ENCODE results near the gene RGS16.
"Not testable (repeated sequence)": the region's sequence is repeated elsewhere in the genome, so short reads cannot be mapped to it uniquely, and the experiment has no call there.

Gene RGS16, protein sequence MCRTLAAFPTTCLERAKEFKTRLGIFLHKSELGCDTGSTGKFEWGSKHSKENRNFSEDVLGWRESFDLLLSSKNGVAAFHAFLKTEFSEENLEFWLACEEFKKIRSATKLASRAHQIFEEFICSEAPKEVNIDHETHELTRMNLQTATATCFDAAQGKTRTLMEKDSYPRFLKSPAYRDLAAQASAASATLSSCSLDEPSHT

DNA sequence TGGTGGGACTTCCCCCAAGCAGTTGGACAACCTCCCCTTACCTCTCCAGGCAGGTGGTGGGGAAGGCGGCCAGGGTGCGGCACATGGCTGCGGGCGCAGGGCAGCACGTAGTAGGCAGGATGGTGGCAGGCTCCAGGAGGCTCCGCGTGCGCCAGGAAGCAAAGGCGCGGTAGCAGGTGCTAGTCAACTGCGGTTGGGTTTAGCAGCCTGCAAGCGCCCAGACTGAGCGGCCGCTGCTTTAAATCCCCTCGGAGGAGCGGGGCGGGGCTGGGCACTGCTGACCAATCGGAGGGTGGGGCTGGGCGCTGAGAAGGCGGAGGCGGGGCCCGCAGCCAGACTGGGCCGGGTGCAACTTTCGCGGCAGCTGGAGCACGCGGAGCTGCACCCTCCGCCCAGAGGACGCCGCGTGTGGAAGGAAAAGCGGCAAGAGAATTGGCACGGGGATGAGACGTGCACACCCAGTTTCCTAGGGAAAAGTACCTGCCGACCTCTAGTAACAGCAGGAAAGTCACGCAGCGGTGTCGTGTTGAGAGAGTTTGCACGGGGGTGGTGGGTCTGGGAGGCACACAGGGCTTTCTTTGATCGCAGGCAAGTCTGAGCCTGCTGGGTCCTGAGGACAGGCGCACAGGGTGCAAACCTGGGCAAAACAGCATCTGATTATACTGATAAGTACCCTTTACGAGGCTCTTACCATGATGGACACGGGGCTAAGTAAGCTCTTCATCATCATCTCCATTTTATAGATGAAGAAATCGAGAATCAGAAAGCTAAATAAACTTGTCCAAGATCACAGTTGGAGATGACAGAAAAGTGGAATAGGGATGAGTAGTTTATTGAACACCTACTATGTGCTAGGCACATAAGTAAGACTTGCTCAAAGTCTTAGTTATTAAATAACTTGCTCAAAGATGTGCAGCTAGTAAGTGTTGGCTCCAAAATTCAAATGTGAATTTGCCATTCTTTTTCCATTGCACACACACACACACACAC is at the start of gene RGS16:
RGS16 (minus strand) TSS at position 215 of the 990 bp plus-strand sequence; CDS start at position 85, 130 bp downstream.
- peak; percentile 84 to 94 (median 90) for DNase-seq (ENCODE audit: low read depth in 4 of 4, low spot score in 1 of 4)

DNA sequence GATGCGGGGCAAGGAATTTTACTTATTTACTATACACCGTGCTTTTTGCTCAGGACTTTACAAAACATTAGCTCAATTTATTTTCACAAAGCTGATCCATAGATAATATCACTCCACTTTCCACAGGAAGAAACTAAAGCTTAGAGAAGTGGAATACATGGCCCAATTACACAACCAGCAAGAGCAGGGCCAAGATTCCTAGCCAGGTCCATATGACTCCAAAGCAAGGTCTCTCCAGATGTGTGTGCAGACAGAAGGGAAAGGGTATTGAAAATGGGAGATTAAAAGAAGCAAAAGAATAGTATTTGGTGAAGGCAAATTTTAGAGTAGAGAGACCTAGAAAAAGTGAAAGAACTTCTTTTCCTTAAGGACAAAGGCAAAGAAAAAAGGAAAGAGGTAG is 49.8 kb upstream of the RGS16 start:
- DNase-seq (ENCODE audit: low read depth in 4 of 4, low spot score in 1 of 4), result no peak

DNA sequence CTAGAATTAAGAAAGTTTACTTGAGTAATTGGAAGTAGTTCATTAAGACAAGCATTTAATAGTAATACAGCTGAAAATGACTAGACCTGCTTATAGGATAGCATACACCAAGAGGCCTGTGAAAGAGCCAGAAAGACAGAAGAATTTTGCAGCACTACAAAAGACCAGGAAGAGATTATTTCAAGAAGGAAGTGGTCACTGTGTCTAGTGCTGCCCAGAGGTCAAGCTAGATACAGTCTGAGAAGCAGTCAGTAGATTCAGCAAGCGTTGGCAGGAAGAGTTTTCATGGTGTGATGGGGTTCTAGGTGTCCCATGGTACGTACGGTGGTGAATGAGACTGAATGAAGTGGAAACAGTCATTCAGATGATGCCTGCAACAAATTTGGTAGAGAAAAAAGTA is 48.7 kb upstream of the RGS16 start:
- DNase-seq (ENCODE audit: low read depth in 4 of 4, low spot score in 1 of 4), result no peak

DNA sequence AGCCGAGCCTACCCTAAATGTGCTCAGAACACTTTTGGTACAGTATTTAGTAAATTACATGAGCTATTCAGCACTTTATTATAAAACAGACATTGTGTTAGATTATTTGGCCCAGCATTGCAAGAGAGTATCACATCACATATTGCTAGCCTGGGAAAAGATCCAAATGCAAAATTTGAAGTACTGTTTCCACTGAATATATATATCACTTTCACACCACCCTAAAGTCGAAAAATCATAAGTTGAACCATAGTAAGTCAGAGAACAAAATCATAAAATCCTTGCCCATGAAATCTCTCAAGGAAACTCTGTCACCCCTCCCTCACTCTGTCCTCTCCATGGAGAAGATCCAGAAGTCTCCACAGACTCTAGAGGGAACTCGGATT is 47.1 kb upstream of the RGS16 start:
- DNase-seq (ENCODE audit: low read depth in 4 of 4, low spot score in 1 of 4), result no peak

DNA sequence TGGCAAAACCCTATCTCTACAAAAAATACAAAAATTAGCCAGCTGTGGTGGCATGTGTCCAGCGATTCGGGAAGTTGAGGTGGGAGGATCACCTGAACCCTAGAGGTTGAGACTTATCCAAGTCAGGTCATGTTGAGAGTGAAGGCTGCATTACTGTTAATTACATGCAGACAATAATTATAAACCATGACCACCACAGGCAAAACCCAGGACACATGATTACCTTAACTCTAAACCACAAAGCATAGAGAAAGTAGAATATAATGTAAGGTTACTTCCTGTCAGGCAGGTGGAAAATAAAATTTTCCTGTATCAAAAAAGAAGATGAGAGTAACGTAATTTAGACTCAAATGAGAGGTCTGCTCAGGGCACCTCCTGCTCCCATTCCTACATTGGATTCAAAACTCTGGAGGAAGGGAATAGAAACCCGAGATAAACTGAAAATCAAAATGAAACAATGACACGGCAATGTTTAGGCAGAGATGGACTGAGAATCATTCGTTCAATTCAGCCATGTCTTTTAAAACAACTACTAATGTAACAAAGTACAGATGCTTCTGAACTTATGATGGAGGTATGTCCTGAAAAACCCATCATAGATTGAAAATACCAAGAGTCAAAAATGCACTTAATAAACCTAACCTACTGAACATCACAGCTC is 46.6 kb upstream of the RGS16 start:
- no peak for DNase-seq (ENCODE audit: low read depth in 4 of 4, low spot score in 1 of 4)

DNA sequence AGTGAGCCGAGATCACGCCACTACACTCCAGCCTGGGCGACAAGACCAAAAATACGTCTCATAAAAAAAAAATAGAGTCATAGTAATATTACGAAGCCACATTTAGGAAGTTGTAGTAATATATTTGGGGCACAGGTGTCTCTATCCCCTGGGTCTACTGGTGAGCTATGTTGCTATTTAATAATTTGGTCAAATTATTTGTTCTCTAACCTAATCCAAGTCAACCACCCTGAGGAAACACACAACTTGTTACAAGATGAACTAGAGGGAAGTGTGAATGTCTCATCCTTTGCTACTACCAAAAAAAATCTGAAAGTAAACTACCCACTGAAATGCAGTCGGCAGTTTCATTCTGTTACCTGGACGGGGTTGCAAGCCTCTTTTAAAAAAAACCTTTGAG is 44.9 kb upstream of the RGS16 start:
- DNase-seq (ENCODE audit: low read depth in 4 of 4, low spot score in 1 of 4), result no peak

DNA sequence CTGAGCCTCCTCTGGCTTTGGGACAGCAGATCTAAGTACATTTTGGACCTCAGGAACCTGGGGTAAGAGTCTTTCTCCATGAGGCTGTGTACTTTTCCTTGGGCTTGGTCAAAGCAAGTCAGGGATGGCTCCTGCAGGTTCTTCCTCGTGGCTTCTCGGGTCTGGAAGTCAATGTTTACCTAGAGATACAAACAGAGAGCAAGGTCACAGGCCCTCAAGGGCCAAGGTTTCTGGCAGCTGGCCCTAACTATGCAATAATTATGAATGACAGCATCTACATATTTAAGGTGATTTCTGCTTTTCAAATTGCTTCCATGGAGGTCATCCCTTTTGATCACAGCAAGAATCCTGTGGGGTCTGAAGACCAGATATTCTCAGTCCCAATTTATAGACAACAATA is 42.5 kb upstream of the RGS16 start:
- no peak for DNase-seq (ENCODE audit: low read depth in 4 of 4, low spot score in 1 of 4)

DNA sequence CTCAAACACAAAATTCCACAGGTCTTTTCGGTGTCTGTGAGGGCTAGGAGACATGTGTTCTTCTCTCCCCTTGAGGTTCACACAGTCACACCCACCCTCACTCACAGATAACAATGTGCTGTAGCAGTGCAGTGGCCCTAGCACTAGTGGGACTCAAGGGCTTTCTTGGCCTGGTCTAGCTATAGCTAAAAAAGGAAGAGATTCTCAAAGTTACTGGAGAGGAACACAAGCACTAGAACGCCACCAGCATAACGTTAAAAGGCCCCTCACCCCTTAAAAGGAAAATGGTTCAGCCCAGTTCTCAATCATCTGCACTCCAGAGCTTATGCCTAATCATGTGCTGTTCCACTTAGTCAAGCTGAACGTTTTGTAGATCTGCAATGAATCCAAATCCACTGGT is 40.7 kb upstream of the RGS16 start:
- no peak for DNase-seq (ENCODE audit: low read depth in 4 of 4, low spot score in 1 of 4)

DNA sequence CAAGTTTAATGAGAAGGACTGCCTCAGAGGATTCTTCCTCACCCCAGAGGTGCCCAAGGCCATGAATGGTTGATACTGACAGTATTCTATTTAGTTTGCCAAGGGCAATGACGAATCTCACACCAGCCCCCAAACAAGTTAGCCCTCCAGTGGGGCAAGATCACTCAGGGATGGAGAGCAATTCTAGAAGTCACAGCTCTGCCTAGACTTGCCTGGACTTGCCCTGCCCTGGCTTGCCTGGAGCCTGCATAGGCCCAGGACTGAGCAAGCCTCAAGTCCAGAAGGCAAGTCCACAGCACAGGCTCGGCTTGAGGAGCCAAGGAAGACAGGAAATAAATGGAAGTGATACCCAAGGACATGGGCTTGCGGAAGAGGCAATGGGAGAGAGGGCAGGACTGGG is 39.5 kb upstream of the RGS16 start:
- no peak for DNase-seq (ENCODE audit: low read depth in 4 of 4, low spot score in 1 of 4)

DNA sequence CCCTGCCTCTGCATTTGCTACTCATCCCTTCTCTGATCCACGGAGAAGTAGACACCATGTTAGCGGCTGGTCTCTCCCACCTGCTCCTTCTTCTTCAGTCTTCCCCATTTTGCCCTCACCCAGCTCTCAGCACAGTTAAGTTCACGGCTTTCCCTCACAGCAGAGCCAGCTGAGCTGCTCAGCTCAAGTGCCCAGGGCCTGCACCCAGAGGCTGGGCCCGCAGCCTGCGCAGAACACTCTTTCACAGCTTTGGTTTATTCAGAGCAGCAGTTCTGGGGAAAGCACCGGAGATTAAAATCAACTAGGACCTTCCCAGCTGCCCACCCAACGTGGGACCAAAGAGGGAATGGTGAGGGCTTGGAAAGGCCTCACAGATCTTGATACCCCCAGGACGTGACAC is 38.3 kb upstream of the RGS16 start:
- DNase-seq (ENCODE audit: low read depth in 4 of 4, low spot score in 1 of 4), result no peak

DNA sequence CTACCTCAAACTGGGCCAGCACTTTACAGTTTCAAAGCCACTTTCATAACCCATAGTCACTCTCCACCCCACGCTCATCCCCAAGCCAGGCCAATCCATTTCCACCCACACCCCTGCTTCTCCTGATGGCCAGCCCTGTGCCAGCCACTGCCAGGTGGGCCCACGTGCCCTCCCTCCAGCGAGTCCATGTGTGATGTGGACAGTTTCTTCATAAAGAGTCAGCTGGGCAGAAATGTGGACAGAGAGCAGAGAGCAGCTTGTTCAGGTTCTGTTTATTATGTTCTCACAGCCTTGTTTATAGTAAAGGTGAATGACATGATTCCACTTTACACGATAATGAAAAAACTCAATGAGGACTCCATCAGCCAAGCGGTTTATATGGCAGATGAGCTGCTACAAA is 37.4 kb upstream of the RGS16 start:
- no peak for DNase-seq (ENCODE audit: low read depth in 4 of 4, low spot score in 1 of 4)

DNA sequence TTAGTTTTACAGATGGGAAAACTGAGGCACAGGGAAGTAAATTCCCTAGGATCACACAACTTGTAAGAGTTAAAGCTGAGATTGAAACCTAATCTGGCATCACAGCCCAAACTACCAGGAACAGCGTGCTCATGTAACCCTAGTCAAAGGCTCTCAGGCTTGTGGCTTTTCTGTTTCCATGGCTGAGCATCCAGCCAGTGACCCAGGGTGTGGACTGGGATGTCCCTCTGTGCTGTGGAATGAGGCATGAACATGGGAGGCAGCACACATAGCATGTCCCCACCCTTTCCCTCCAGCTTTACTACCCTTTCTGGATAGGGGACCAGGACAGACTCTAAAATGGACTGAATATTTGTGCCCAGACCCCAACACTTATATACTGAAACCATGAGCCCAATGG is 35.1 kb upstream of the RGS16 start:
- no peak for DNase-seq (ENCODE audit: low read depth in 4 of 4, low spot score in 1 of 4)

DNA sequence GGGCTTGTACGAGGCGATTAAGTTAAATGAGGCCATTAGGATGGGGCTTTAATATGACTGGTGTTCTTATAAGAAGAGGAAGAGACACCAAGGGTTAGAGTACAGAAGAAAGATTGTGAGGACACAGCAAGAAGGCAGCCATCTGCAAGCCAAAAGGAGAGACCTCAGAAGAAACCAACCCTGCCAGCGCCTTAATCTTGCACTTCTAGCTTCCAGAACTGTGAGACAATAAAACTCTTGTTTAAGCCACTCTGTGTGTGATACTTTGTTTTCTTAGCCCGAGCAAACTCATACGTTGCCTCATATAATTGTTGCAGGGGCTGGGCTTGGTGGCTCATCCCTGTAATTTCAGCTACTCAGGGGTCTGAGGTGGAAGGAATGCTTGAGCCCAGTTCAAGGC is 33.6 kb upstream of the RGS16 start:
- DNase-seq (ENCODE audit: low read depth in 4 of 4, low spot score in 1 of 4), result no peak

DNA sequence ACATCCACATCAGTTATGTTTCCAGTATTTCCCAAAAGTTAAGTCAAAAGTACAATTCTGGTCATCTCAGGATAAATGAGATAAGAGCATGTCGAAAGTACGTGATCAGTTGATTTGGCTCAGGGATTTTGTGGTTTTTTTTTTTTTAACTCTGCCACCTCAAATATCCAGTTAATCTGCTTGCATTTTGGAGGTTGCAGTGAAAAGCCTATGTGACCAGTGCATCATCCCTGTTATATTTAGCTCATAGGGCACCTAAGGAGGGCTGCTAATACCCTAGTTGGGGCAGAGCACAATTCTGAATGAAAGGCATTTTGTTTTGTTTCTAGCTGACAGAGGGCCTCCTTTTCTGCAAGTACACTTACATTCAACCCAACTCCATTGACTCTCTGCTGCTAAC is 31.7 kb upstream of the RGS16 start:
- DNase-seq (ENCODE audit: low read depth in 4 of 4, low spot score in 1 of 4), result no peak

DNA sequence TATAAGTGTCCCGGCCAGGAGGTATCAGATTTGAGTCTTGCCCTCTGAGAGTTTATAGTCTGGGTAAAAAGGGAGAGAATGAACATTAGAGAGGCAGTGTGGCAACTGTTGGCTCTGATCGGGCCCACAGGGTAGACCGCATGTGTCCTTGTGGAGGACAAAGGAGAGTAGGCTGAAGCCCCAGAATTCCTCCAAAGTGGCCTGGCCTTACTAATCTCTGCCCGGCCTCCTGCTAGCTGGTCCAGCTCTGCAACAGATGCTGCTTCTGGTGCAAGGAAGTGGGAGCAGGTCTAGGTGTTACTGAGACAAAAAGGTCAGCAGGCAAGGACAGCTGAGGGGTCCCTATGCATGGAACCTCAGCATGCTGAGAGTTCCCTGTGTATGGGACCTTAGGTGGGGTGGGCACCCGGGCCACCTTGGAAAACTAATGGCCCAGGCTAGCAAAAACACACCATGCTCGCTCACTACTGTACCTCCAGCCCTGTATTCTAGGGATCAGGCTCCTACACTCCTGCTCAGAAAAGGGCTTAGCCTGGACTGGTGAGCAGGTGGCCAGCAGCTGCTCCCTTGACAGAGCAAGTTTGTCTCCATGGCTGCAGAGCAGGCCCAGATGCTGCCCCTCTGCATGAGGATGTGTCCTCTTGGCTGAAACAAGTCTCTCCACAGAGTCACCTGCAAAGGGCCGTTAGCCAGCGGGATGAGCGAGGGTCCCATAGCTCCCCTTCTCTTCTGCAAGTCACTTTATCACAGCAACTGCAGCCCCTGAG is 30.3 kb upstream of the RGS16 start:
- no peak for DNase-seq (ENCODE audit: low read depth in 4 of 4, low spot score in 1 of 4)

DNA sequence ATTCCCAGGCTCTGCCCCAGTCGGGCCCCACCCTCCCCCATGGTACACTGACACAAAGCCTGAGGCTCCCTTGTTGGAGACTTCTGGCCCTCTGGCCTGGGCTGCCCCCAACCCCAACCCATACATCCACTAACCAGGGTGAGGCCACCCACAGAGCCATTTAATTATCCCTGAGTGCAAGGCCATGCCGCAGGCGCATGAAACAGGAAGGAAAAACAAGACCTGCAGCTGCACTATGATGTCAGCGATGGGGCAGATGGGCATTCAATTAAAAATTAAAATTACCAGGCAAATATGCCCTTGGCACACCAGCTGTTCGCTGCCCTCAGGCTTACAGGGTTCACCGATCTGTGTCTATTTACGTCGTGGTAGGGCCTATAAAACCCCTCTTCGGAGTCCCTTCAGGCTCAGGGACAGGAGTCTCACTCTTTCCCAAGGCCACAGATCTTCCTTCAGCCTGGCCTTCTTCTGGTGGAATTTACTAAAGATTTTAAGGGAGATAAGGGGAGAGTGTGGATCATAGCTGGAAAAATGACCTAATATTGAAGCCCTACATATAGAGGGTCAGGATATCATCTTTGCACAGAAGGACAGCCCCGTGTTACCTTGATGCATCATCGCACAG is 29.6 kb upstream of the RGS16 start:
- no peak for DNase-seq (ENCODE audit: low read depth in 4 of 4, low spot score in 1 of 4)

DNA sequence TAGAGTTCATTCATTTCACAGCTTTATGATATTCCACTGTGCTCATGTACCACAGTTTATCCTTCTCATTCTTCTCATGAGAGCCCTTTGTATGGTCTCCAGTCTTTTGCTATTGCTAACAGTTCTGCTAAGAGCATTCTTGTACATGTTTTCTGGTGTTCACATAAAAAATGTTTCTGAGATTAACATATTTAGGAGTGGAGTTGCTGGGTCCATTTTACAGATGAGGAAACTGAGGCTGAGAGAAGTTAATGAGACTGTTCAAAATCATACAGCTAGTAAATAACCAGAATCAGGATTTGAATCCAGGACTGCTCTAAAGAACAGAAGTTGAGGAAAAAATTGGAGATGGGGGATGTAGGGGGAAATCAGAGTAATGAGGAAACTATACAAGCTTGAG is 28.8 kb upstream of the RGS16 start:
- no peak for DNase-seq (ENCODE audit: low read depth in 4 of 4, low spot score in 1 of 4)

DNA sequence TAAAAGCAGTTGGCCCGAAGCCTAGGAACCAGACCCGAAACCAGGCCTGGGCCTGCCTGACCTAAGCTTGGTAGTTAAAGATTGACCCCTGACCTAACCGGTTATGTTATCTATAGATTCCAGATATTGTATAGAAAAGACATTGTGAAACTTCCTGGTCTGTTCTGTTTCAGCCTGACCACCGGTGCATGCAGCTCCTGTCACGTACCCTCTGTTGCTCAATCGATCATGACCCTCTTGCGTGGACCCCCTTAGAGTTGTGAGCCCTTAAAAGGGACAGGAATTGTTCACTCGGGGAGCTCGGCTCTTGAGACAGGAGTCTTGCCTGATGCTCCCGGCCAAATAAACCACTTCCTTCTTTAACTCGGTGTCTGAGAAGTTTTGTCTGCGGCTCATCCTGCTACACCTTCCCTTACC is 28.3 kb upstream of the RGS16 start:
- DNase-seq (ENCODE audit: low read depth in 4 of 4, low spot score in 1 of 4), result not testable (repeated sequence)

DNA sequence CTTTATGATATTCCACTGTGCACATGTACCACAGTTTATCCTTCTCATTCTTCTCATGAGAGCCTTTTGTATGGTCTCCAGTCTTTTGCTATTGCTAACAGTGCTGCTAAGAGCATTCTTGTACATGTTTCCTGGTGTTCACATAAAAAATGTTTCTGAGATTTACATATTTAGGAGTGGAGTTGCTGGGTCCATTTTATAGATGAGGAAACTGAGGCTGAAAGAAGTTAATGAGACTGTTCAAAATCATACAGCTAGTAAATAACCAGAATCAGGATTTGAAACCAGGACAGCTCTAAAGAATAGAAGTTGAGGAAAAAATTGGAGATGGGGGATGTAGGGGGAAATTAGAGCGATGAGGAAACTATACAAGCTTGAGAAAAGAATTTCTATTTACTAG is 27.8 kb upstream of the RGS16 start:
- no peak for DNase-seq (ENCODE audit: low read depth in 4 of 4, low spot score in 1 of 4)

DNA sequence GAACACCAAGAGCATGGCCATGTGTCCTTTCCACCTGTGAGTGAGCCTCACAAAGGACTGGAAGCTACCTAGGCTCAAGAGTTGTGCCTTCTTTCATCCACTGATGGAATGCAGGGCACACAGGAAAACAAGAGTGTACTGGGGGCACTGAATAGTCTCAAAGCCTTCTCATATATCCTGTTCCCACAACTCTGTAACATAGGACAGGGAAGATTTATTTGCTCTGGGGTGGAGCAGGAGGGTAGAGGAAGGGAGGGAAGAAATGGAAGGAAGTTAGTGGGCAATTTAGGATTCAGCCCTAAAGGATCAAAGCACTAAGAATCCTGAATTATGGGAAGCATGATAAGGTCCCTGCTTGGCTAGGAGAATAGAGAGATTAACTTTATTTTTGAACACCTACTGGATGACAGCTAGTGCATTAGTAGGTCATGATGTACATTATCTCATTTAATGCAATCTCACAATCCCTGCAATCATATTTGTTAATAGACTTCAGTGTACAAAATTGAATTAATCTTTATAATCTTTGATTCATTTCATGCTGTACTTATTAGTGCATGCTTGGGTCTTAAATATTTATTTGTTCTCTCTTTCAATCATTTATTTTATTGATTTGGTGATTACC is 27.0 kb upstream of the RGS16 start:
- DNase-seq (ENCODE audit: low read depth in 4 of 4, low spot score in 1 of 4), result no peak

All from stimulated activated CD4-positive, alpha-beta T cell treated with anti-CD3 and anti-CD28 coated beads, Interleukin-1b, Interleukin-23, amount 100 ng/mL, for 24 hours (primary cell).